Measurements from ENCODE around the gene HSDL1. TPM values are rescaled to one million over a fixed set of nuclear protein-coding genes. Genes with fewer than 3 reads are reported as not detected.

HSDL1 gene
- total and polyA plus RNA-seq, 2 of the 8 experiments (the other 6 are each of a cell fraction or from before 2014, with no cell fraction given): 25.0 to 55.7 TPM

DNA sequence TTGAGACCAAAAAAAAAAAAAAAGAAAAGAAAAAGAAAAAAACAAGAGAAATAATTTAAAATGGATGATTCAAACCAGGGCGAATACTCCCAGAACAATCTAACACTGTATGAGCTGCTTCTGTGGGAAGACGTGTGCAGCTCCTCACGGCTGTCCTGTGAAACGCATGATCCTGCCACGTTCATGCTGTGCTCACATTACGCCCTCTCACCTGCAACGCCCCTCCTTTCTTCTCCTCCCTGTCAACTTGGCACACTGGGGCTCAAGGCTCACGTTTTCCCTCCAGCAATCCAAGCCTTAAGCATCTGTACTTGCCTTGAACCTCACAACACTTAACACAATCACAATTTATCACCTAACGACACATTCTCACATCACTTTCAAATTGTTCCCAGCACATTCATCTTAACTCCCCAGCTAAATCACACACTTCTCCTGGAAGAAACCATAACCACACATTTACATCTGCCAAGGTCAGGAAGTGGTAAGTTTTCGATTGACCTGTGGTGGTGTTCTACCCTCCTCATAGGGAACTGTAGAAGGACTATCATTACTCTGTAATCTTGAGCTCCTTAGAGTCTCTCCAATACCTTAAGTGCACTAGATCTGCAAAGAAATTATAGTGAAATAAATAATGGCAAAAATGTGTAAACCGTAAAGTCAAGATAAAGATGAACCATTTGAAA, 57.4 kb downstream of the HSDL1 start:
- no peaks in the 10 kb centered on the region for H3K79me2 ChIP-seq (ENCODE audit: control insufficient read depth in 1 of 2, insufficient read depth in 2 of 2, low read length in 2 of 2)
- CTCF ChIA-PET (ENCODE audit: partially characterized antibody): interaction anchor here (0.6 to 10.5 kb wide), 11 partner anchors 9 to 1062 kb away, joined by 3 to 93 read pairs (median 4); no protein-coding TSS in a partner anchor
- H3K9me3 ChIP-seq (ENCODE audit: insufficient read depth in 2 of 2, low read depth in 1 of 2, low read length in 1 of 2): no peaks in the 10 kb centered on the region
- POLR2A ChIA-PET (ENCODE audit: partially characterized antibody): no interaction called here
- no peak overlapping the region for H2AFZ ChIP-seq (ENCODE audit: low read length)
- FAIRE-seq: no peak
- H3K4me2 ChIP-seq (ENCODE audit: insufficient read depth in 1 of 2, low read depth in 2 of 2, low read length in 2 of 2): no peak overlapping the region
- H3K23ac ChIP-seq (ENCODE audit: insufficient read length): no peak overlapping the region
- H3K56ac ChIP-seq (replicated peaks; ENCODE audit: insufficient read length, low read depth, low read length): no peak overlapping the region
- H3K27me3 ChIP-seq (replicated peaks in 1 of 4; ENCODE audit: control insufficient read depth in 3 of 4, extremely low read depth in 1 of 4, insufficient read depth in 3 of 4, low read length in 3 of 4): no peaks in the 10 kb centered on the region
- no peak overlapping the region for H3K9ac ChIP-seq (replicated peaks in 1 of 4; ENCODE audit: extremely low read depth in 1 of 4, low read depth in 3 of 4, low read length in 3 of 4)
- H2BK20ac ChIP-seq (ENCODE audit: low read length): no peak overlapping the region
- no peak overlapping the region for H2BK5ac ChIP-seq (ENCODE audit: low read depth, low read length)
- TF ChIP-seq ASH2L (IDR thresholded peaks at IDR 0.05; ENCODE audit: low read length) (no peak), SIRT6 (IDR thresholded peaks at IDR 0.05; ENCODE audit: low read length) (no peak), SIN3A (conservative IDR thresholded peaks at IDR 0.05 in 1 of 2, IDR thresholded peaks at IDR 0.05 in 1 of 2; ENCODE audit: low read depth in 1 of 2, low read length in 2 of 2) (no peak), RNF2 (IDR thresholded peaks at IDR 0.05; ENCODE audit: borderline replicate concordance, low read depth, low read length, missing control alignments, poor library complexity, severe bottlenecking) (no peak), POLR2A (IDR thresholded peaks at IDR 0.05; ENCODE audit: control extremely low read depth in 1 of 2, low read depth in 2 of 2, low read length in 2 of 2) (no peak), GTF2F1 (IDR thresholded peaks at IDR 0.05; ENCODE audit: borderline replicate concordance, low read depth, low read length) (no peak), PHF8 (conservative IDR thresholded peaks at IDR 0.05; ENCODE audit: low read depth, low read length) (no peak), CBX8 (IDR thresholded peaks at IDR 0.05; ENCODE audit: borderline replicate concordance, low read depth, low read length) (no peak)
- TF ChIP-seq, protein P1, sequence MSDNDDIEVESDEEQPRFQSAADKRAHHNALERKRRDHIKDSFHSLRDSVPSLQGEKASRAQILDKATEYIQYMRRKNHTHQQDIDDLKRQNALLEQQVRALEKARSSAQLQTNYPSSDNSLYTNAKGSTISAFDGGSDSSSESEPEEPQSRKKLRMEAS (IDR thresholded peaks at IDR 0.05): no peak
- TF ChIP-seq, protein P2, sequence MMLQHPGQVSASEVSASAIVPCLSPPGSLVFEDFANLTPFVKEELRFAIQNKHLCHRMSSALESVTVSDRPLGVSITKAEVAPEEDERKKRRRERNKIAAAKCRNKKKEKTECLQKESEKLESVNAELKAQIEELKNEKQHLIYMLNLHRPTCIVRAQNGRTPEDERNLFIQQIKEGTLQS (IDR thresholded peaks at IDR 0.05; ENCODE audit: insufficient read depth, low read depth, low read length): no peak
- H4K20me1 ChIP-seq (replicated peaks in 1 of 2; ENCODE audit: control insufficient read depth in 1 of 2, insufficient read depth in 2 of 2, low read length in 2 of 2): peaks cover 0 to 6% of the 10 kb centered on the region in 2 experiments
- H3K18ac ChIP-seq (ENCODE audit: extremely low read depth, low read length): no peak overlapping the region
- H3K27ac ChIP-seq (ENCODE audit: low read depth, low read length): no peak overlapping the region
- no peak overlapping the region for H2AK5ac ChIP-seq (ENCODE audit: low read depth, low read length)
- H3K4me1 ChIP-seq (replicated peaks in 1 of 4; ENCODE audit: control insufficient read depth in 3 of 4, insufficient read depth in 4 of 4, low read length in 3 of 4): no peaks in the 10 kb centered on the region
- H4K91ac ChIP-seq (replicated peaks; ENCODE audit: insufficient read length, low read length): no peak overlapping the region
- WGBS, 2 experiments (ENCODE audit: extremely low coverage in 1 of 2, insufficient coverage in 1 of 2, insufficient read length in 1 of 2, insufficient replicate concordance in 2 of 2, low coverage in 1 of 2, low lambda C conversion rate in 2 of 2, missing lambda C conversion rate in 1 of 2): 94 to 100% methylated on average over 1 to 11 of the region's 11 CpGs
- H3K14ac ChIP-seq (ENCODE audit: insufficient read length): no peak overlapping the region
- H3K4ac ChIP-seq (replicated peaks; ENCODE audit: insufficient read length, low read depth, low read length): no peak overlapping the region
- no peak overlapping the region for H4K5ac ChIP-seq (ENCODE audit: insufficient read length, low read depth, low read length)
- no peak overlapping the region for H2BK15ac ChIP-seq (ENCODE audit: low read length)
- H2BK120ac ChIP-seq (replicated peaks; ENCODE audit: low read depth, low read length): no peak overlapping the region
- H3K4me3 ChIP-seq (ENCODE audit: extremely low read depth in 1 of 4, insufficient read depth in 2 of 4, low read depth in 3 of 4, low read length in 4 of 4): no peak overlapping the region
- H2BK12ac ChIP-seq (ENCODE audit: low read depth, low read length): no peak overlapping the region
- no peaks in the 10 kb centered on the region for H3K23me2 ChIP-seq (ENCODE audit: low read depth, low read length)
- H4K8ac ChIP-seq (ENCODE audit: extremely low read depth, insufficient read depth, low read length): no peak overlapping the region; the same call in 1 of the 2 replicates
- H3K79me1 ChIP-seq (ENCODE audit: low read depth, low read length): no peaks in the 10 kb centered on the region; the same call in 1 of the 2 replicates
- DNase-seq (ENCODE audit: low read depth in 1 of 2, low spot score in 2 of 2): no peak
- H3K36me3 ChIP-seq (ENCODE audit: control insufficient read depth in 2 of 4, insufficient read depth in 4 of 4, low read length in 3 of 4): peaks cover 17 to 65% (median 46%) of the 10 kb centered on the region in 4 experiments; a peak in 7 of 8 replicates
